GM12878 (cell line): ENCODE measurements around the gene TUT1. TPM values are rescaled to one million over a fixed set of nuclear protein-coding genes. Genes with fewer than 3 reads are reported as not detected.

ENCODE experiments used
- ATAC-seq: fragments of 200-7000 bp; cut with Tn5 transposase; 3 replicates; pipeline ENCODE4 v1.9.1; 2020; ENCODE audit warnings: mild to moderate bottlenecking, moderate library complexity
- BruUV-seq: library from RNA; stranded (reverse); fragments of 400-500 nt; replicated peaks from 2 replicates; lab custom pipeline; 2021; lab: Mats Ljungman, UMichigan
- CTCF ChIA-PET: fragments of 300-600 bp; sonication (Branson Sonifier 250); formaldehyde crosslinking; extraction: SDS; loops from one replicate; lab custom pipeline; 2021; ENCODE audit warnings: inconsistent platforms; lab: Yijun Ruan, JAX
- POLR2A ChIA-PET: fragments of 350-600 bp; formaldehyde crosslinking; extraction: SDS; loops from one replicate; lab custom pipeline; 2021; ENCODE audit warnings: inconsistent platforms; lab: Charles Lee
- RAD21 ChIA-PET: fragments of 300-600 bp; sonication (Branson Sonifier 250); formaldehyde crosslinking; loops from one replicate; lab custom pipeline; 2023; ENCODE audit warnings: antibody characterized with exemption; ENCODE audit not compliant: unreplicated experiment; lab: Charles Lee
- SMC1A ChIA-PET: fragments of 300-600 bp; sonication (Branson Sonifier 250); formaldehyde crosslinking; loops from one replicate; lab custom pipeline; 2023; ENCODE audit not compliant: unreplicated experiment, uncharacterized antibody; lab: Charles Lee
- DNase-seq: peaks from one replicate; pipeline ENCODE4 v3.0.0-alpha.2; 2011; ENCODE audit warnings: low read depth, low spot score
- FAIRE-seq: peaks from 3 replicates; lab custom pipeline; 2011; peaks lifted over from hg19 to GRCh38; lab: Jason Lieb, UNC
- H2AFZ ChIP-seq: 2 replicates; pipeline ENCODE4 v1.6.0; 2011; ENCODE audit warnings: low read depth, low read length, control low read depth; ENCODE audit not compliant: control insufficient read depth
- H3K27ac ChIP-seq: 2 replicates; pipeline ENCODE4 v1.5.1; 2011; ENCODE audit warnings: control low read depth; ENCODE audit not compliant: control insufficient read depth, insufficient read depth
- H3K27me3 ChIP-seq, 2 experiments: replicated peaks in 1 of 2; 2 replicates each; pipeline versions ENCODE4 v1.6.0 to v1.6.1; 2011; ENCODE audit warnings: low read length in 1 of 2; ENCODE audit not compliant: control insufficient read depth in 2 of 2, insufficient read depth in 2 of 2
- H3K36me3 ChIP-seq, 2 experiments: 2 replicates each; pipeline ENCODE4 v1.5.1; 2011; ENCODE audit warnings: low read length in 1 of 2; ENCODE audit not compliant: control insufficient read depth in 2 of 2, insufficient read depth in 2 of 2
- H3K4me1 ChIP-seq: 2 replicates; pipeline ENCODE4 v1.6.1; 2011; ENCODE audit warnings: mild to moderate bottlenecking, low read length, moderate library complexity, mixed read lengths; ENCODE audit not compliant: control insufficient read depth, insufficient read depth
- H3K4me2 ChIP-seq: 2 replicates; pipeline ENCODE4 v1.6.0; 2011; ENCODE audit warnings: control low read depth; ENCODE audit not compliant: control insufficient read depth, insufficient read depth
- H3K4me3 ChIP-seq: fragments of 200-600 bp; sonication (generic); 2 replicates; pipeline ENCODE4 v1.5.1; 2016
- H3K79me2 ChIP-seq: 2 replicates; pipeline ENCODE4 v1.6.0; 2011; ENCODE audit warnings: low read length; ENCODE audit not compliant: control insufficient read depth, insufficient read depth
- H3K9ac ChIP-seq: 2 replicates; pipeline ENCODE4 v1.8.0; 2011; ENCODE audit warnings: low read length, control low read depth, mixed read lengths; ENCODE audit not compliant: control insufficient read depth, insufficient read depth
- H3K9me3 ChIP-seq: replicated peaks from 3 replicates; pipeline ENCODE4 v1.5.1; 2011; ENCODE audit warnings: mild to moderate bottlenecking, low read length; ENCODE audit not compliant: control insufficient read depth, insufficient read depth
- H4K20me1 ChIP-seq: 2 replicates; pipeline ENCODE4 v1.6.0; 2011; ENCODE audit not compliant: control insufficient read depth, insufficient read depth
- E2F4 ChIP-seq: IDR thresholded peaks from 2 replicates; pipeline ENCODE4 v1.6.1; 2012; ENCODE audit warnings: low read depth, low read length, improper control_type of control experiment
- NRF1 ChIP-seq: conservative IDR thresholded peaks from 2 replicates; pipeline ENCODE4 v1.6.1; 2011; ENCODE audit warnings: mild to moderate bottlenecking, low read depth, low read length, improper control_type of control experiment
- RCOR1 ChIP-seq: conservative IDR thresholded peaks from 2 replicates; pipeline ENCODE4 v1.6.1; 2012; ENCODE audit warnings: low read depth, low read length, improper control_type of control experiment
- SP1 ChIP-seq: IDR thresholded peaks from one replicate; pipeline ENCODE4 v1.6.1; 2011; ENCODE audit warnings: low read depth, low read length
- SUZ12 ChIP-seq: fragments of 200-600 bp; sonication (generic); IDR thresholded peaks from one replicate; pipeline ENCODE4 v1.6.1; 2018; ENCODE audit warnings: antibody characterized with exemption, mild to moderate bottlenecking; ENCODE audit not compliant: unreplicated experiment
- WRNIP1 ChIP-seq: IDR thresholded peaks from 2 replicates; pipeline ENCODE4 v1.6.1; 2011; ENCODE audit warnings: low read depth, low read length, improper control_type of control experiment, borderline replicate concordance
- ZBED1 ChIP-seq: IDR thresholded peaks from 2 replicates; pipeline ENCODE4 v1.6.1; 2016; ENCODE audit warnings: borderline replicate concordance
- ZNF592 ChIP-seq: fragments of 450-650 bp; IDR thresholded peaks from 2 replicates; pipeline ENCODE4 v1.6.1; 2017; ENCODE audit warnings: mild to moderate bottlenecking, moderate library complexity
- WGBS: methylation state at CpG from one replicate; pipeline ENCODE4 v1.1.6; 2016; ENCODE audit warnings: low lambda C conversion rate; ENCODE audit not compliant: insufficient replicate concordance, insufficient coverage; ENCODE audit errors: missing lambda C conversion rate; 5-methylcytosine and 5-hydroxymethylcytosine counted together
- in situ Hi-C: fragments of 300-500 bp; cut with MboI; formaldehyde crosslinking; loops from 9 replicates; pipeline ENCODE4 v1.14.3; 2018; ENCODE audit warnings: mixed read lengths
- intact Hi-C: fragments of 100-400 bp; cut with micrococcal nuclease; formaldehyde crosslinking; loops from one replicate; pipeline ENCODE4 v1.14.2; 2022; ENCODE audit not compliant: unreplicated experiment
- polyA plus RNA-seq, 11 experiments: library from polyadenylated mRNA; depleted of rRNA in 4 of 11; unstranded in 6 of 11; stranded (reverse) in 5 of 11; fragments of >200 nt; fragmentation: Nextera tagmentation in 4 of 11; fragmentation: Illumina TruSeq in 1 of 11; extraction: Ambion mirVana in 4 of 11; extraction: Trizol in 1 of 11; gene quantifications; 1 replicate in 1 of 11; 2 replicates in 10 of 11; pipeline versions ENCODE4 v1.2.1 to v1.2.3, GENCODE V29; 2011 to 2016; ENCODE audit warnings: inconsistent platforms in 2 of 11, missing spikeins in 2 of 11, low read depth in 1 of 11
- total RNA-seq, 4 experiments: library from RNA; depleted of rRNA in 3 of 4; stranded (reverse); fragments of >200 nt in 3 of 4; fragmentation: Illumina TruSeq in 1 of 4; extraction: Trizol in 1 of 4; gene quantifications; 2 replicates each; pipeline versions ENCODE4 v1.2.1 to v1.2.3, GENCODE V29; 2013 to 2021

Gene TUT1
- total and polyA plus RNA-seq, 10 of the 15 experiments (the other 5 are each of a cell fraction or from before 2014, with no cell fraction given): 1.1 to 29.9 (median 16.2) TPM

- no peak overlapping the region for H3K27ac ChIP-seq
- H3K79me2 ChIP-seq: peaks cover 16% of the 10 kb centered on the region
- H3K36me3 ChIP-seq: no peaks in the 10 kb centered on the region; a peak in 2 of 4 replicates
- H3K4me3 ChIP-seq: no peak overlapping the region
- H3K9ac ChIP-seq: no peak overlapping the region
- 65% methylated on average over 7 of the region's 7 CpGs for WGBS
- peaks cover 11% of the 10 kb centered on the region for H3K4me1 ChIP-seq
- TF ChIP-seq E2F4 (no peak), RCOR1 (no peak), SUZ12 (no peak), ZBED1 (no peak), ZNF592 (no peak), SP1 (no peak), NRF1 (no peak), WRNIP1 (no peak)
- ChIA-PET POLR2A (no interaction called here), SMC1A (no interaction called here), CTCF (no interaction called here), RAD21 (no interaction called here)
- DNase-seq: no peak
- H3K4me2 ChIP-seq: no peak overlapping the region
- FAIRE-seq: no peak
- ATAC-seq: no peak
- BruUV-seq: no TSS peak
- no peaks in the 10 kb centered on the region for H4K20me1 ChIP-seq
- no peaks in the 10 kb centered on the region for H3K9me3 ChIP-seq
- intact Hi-C loops (no loop called here), in situ Hi-C loops (no loop called here)
- no peak overlapping the region for H2AFZ ChIP-seq
- H3K27me3 ChIP-seq: no peaks in the 10 kb centered on the region
Measured at GRCh38 chr11:62615521-62615920, 24.2 kb upstream of the TUT1 start.
